ENCODE results near the gene SH3PXD2A. TPM values are rescaled to one million over a fixed set of nuclear protein-coding genes. Genes with fewer than 3 reads are reported as not detected.
A peak's percentile ranks its signal among the peaks of the same experiment; 100 is the strongest.

SH3PXD2A gene
- total and polyA plus RNA-seq, 2 of the 4 experiments (the other 2 are of a cell fraction), result 6.3 to 23.0 TPM

- Histone ChIP-seq H3K27ac (ENCODE audit: insufficient read depth, low read length) (no peak overlapping the region), H4K91ac (ENCODE audit: insufficient read depth, low read depth, low read length) (no peak overlapping the region), H4K20me1 (ENCODE audit: insufficient read depth, low read length) (peaks cover 13% of the 10 kb centered on the region; the same call in 1 of the 2 replicates), H2AK9ac (replicated peaks; ENCODE audit: low read depth, low read length, poor library complexity) (peak overlapping the region; percentile 33), H3K9ac (ENCODE audit: low read depth, low read length) (no peak overlapping the region), H3K4me2 (ENCODE audit: low read depth, low read length) (no peak overlapping the region), H3K9me1 (ENCODE audit: insufficient read depth, low read length) (peaks cover 33% of the 10 kb centered on the region), H3K4me1 (ENCODE audit: control insufficient read depth, insufficient read depth, low read length) (peaks cover 32% of the 10 kb centered on the region), H2BK120ac (ENCODE audit: low read depth, low read length) (no peak overlapping the region), H3K14ac (replicated peaks; ENCODE audit: low read depth, low read length) (no peak overlapping the region), H3K36me3 (ENCODE audit: control insufficient read depth, insufficient read depth, low read length) (no peaks in the 10 kb centered on the region), H2BK20ac (ENCODE audit: low read depth, low read length) (no peak overlapping the region), H3K23ac (ENCODE audit: low read depth, low read length) (peak overlapping the region; percentile 52; the same call in 1 of the 2 replicates), H2AK5ac (ENCODE audit: low read depth, low read length) (no peak overlapping the region), H3K27me3 (ENCODE audit: control insufficient read depth, insufficient read depth, low read length) (no peaks in the 10 kb centered on the region), H2BK15ac (ENCODE audit: low read depth, low read length) (no peak overlapping the region), H3K79me1 (ENCODE audit: low read depth in 1 of 2, low read length in 2 of 2) (peaks cover 27 to 78% of the 10 kb centered on the region in 2 experiments), H3K4me3 (ENCODE audit: insufficient read depth, low read depth, low read length) (no peak overlapping the region), H3K4ac (ENCODE audit: low read depth, low read length) (no peak overlapping the region), H4K8ac (ENCODE audit: low read depth in 2 of 2, low read length in 2 of 2) (peak overlapping the region in 1 of 2 experiments; percentile 11; a peak in 1 of 4 replicates), H3K18ac (ENCODE audit: low read depth, low read length) (no peak overlapping the region), H2BK5ac (ENCODE audit: low read depth, low read length, poor library complexity, severe bottlenecking) (no peak overlapping the region), H3K9me3 (ENCODE audit: control insufficient read depth, insufficient read depth, low read length) (no peaks in the 10 kb centered on the region), H3K56ac (ENCODE audit: extremely low read depth, insufficient read depth, low read length) (no peak overlapping the region), H2AFZ (replicated peaks; ENCODE audit: low read length, poor library complexity) (peak overlapping the region; percentile 14), H4K5ac (ENCODE audit: low read depth, low read length) (no peak overlapping the region)
- ChIA-PET POLR2A (ENCODE audit: unreplicated experiment) (no interaction called here), CTCF (interaction anchor here (0.6 to 1.2 kb wide), 4 partner anchors 9 to 67 kb away, joined by 3 to 6 read pairs (median 4); no protein-coding TSS in a partner anchor)
- intact Hi-C loops (cut with micrococcal nuclease), result no loop called here
- in situ Hi-C loops (cut with MboI; ENCODE audit: low sequenced_read_pairs), result no loop called here
- WGBS, 2 experiments (ENCODE audit: extremely low coverage in 2 of 2, insufficient read length in 1 of 2), result no CpG with 5 or more reads among the region's 8 CpGs
- no TSS peak for BruUV-seq (replicated peaks)
- ATAC-seq (ENCODE audit: low read depth), result no peak
- dilution Hi-C loops (cut with HindIII; ENCODE audit: low sequenced_read_pairs, unreplicated experiment), result no loop called here
- TF ChIP-seq RCOR1 (IDR thresholded peaks at IDR 0.05; ENCODE audit: insufficient replicate concordance, low read length) (no peak), USF2 (IDR thresholded peaks at IDR 0.05; ENCODE audit: low read depth, low read length) (no peak), ELK1 (IDR thresholded peaks at IDR 0.05; ENCODE audit: borderline replicate concordance, low read depth, low read length) (no peak), CTCF (conservative IDR thresholded peaks at IDR 0.05; ENCODE audit: low read depth, low read length) (0 out of 2 replicates have a peak, but pooled peaks have one; percentile 10)
- DNase-seq, result no peak
These were observed 7.4 kb downstream of the SH3PXD2A start for GRCh38 chr10:103847909-103848468.
